D341Med (cell line): ENCODE data around the gene ERC2.

ENCODE experiments used
- DNase-seq: peaks from one replicate; pipeline ENCODE4 v3.0.0; 2012; ENCODE audit warnings: low spot score

The ERC2 gene

DNA sequence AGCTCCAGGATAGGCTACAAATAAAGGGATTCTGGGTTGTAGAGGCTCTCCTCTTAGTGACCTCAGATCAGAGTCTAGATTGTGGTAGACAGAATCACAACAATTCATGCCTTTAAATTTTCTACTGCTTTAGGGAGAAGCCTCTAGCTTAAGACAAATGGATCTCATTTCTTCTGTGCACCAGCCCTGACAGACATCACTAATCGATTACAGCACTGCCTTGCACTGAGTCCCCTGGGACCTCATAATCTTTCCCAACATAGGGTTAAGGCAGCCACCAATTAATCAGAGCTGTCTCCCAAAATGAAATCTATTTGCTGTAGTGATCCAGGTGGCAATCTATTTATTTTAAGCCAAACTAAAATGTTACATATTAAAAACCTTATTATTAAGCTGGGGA, 544.6 kb downstream of the ERC2 start:
- no peak for DNase-seq

DNA sequence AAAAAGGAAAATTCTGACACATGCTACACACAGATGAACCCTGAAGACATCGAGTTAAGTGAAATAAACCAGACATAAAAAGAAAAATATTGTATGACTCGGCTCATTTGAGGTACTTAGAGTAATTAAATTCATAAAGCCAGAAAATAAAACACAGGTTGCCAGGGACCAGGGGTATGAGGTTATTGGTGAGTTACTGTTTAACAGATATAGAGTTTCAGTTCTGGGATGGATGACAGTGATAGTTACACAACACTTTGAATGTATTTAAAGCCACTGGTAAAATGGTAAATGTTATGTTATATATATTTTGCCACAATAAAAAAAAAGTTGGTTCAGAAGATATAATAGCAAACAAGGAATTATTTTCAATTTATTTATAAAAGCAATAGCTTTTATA, 545.1 kb downstream of the ERC2 start:
- DNase-seq: no peak

GRCh38 chr3:55912880-55913279, 555.4 kb downstream of the ERC2 start:
- no peak for DNase-seq

- DNase-seq: no peak
Measured at GRCh38 chr3:55911266-55911665, 557.0 kb downstream of the ERC2 start.

- DNase-seq: no peak
Measured at GRCh38 chr3:55910543-55910942, 557.7 kb downstream of the ERC2 start.

DNA sequence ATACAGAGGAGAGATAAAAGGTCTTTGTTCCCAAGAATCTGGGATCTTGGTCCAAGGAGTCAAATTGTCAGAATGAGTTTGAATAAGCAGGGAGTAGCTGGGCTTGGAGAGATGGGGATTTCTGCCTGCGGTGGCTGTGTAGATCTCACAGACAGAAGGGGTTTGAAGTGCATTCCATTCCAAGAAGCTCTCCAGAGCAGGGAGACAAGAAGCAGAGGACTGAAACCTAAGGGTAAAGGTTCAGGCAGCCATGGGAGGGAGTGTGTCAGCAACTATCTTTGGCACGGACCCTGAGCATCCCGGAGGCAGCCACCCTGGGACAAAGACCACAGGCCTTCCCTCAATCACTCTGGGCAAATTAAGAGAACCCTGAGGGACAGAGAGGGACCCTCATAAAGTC, 558.9 kb downstream of the ERC2 start:
- DNase-seq: no peak

GRCh38 chr3:55907616-55908015, 560.7 kb downstream of the ERC2 start:
- DNase-seq: no peak

GRCh38 chr3:55906896-55907295, 561.4 kb downstream of the ERC2 start:
- DNase-seq: no peak

- DNase-seq: no peak
Measured at GRCh38 chr3:55904716-55905115, 563.6 kb downstream of the ERC2 start.

- no peak for DNase-seq
Measured at GRCh38 chr3:55903680-55904079, 564.6 kb downstream of the ERC2 start.

GRCh38 chr3:55902221-55902900, 565.9 kb downstream of the ERC2 start:
- DNase-seq: no peak

GRCh38 chr3:55899887-55900286, 568.4 kb downstream of the ERC2 start:
- DNase-seq: no peak

- DNase-seq: peak; percentile 31
Measured at GRCh38 chr3:55897573-55898224, 570.6 kb downstream of the ERC2 start.

DNA sequence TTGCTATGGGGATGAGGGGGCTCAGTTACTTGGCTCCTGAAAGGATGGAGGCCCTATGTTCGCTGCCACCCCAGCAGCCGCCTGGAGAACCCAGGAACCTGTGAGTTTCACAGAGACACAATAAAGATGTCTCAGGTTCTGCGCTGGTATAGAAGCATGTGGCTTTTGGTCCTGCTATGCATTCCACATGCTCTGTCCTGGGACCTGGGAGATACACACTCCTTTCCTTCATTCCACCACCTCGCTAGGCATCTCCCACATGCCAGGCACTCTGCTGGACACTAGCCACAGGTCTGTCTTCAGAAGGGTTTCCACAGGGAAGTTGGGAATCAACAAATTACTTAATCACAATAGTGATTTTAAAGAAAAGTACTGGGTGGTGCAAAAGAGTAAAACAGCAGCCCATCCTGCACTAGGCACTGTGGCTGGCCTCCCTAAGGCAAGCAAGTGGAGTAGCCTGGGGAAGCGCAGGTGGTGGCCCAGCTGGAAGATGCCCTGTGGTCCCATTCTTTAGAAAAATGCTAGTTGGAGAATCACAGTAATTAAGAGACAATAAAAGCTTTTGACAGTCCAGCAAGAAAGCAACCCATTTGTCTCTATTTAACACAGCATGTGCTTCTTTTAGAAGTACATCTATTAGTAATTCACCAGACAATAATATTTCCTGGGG, 572.2 kb downstream of the ERC2 start:
- DNase-seq: no peak

- DNase-seq: no peak
Measured at GRCh38 chr3:55894605-55895004, 573.7 kb downstream of the ERC2 start.

DNA sequence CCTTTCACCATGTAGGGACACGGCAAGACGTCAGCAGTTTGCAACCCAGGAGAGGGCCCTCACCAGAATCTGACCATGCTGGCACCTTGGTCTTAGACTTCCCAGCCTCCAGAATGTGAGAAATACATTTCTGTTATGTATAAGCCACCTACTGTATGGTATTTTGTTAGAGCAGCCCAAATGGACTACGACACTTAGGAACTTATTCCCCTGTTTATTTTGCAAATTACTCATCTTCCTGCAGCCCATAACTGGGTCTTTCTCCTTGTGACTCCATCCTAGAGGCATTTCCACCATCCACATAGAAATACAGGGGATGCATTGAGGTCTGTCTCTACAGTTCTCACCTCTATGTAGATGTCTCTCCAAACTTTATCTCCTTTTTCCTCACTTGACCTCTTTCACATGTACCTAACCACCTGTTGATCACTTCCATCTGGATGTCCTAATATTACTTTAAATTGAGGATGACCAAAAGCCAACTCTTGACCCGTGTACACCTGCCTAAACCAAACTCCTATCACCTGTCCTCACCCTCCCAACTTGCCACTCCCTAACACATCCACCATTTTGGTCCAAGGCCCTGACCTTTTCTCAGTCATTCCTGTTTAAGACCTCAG, 575.1 kb downstream of the ERC2 start:
- no peak for DNase-seq

- DNase-seq: no peak
Measured at GRCh38 chr3:55891106-55891505, 577.2 kb downstream of the ERC2 start.

DNA sequence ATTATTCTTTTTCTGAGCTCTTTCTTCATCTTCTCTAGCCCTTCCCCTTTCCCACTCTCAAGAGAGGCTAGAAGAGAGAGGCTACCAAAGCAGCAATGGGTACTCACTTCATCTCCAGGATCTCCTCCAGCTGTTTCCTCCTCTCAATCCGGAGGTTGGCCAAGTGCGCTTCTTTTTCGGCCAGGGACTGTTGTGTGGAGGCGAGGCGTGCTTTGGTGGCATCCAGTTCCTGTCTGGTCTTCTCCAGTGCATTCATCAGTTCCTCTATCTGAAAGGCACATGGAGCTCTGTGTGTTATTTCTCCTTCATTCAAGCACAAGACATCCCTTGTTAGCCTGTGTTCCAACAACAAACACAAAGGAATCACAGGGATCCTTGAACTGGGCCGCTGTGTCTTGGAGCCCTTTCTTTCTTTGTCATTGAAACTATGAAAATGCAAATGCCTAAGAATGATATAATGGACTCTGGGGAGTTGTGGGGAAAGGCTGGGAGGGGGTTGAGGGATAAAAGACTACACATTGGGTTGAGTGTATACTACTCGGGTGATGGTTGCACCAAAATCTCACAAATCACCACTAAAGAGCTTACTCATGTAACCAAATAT, 579.9 kb downstream of the ERC2 start:
- no peak for DNase-seq

DNA sequence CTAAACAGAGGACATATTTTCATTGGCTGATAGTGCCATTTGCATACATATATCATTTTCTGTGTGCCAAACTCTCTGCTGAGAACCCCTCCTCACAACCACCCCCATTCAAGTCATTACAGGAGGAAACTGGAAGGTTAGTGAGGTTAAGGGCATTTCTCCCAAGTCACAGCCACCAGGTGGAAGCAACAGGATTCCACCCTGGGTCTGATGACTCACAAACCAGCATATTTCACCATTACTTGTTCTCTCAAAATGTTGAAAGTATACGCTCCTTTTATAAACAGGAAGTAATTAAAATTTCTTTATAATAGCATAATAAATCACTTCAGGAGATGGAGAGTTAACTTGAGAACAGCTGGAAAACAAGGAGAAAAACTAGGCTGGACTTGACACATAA, 582.5 kb downstream of the ERC2 start:
- no peak for DNase-seq

DNA sequence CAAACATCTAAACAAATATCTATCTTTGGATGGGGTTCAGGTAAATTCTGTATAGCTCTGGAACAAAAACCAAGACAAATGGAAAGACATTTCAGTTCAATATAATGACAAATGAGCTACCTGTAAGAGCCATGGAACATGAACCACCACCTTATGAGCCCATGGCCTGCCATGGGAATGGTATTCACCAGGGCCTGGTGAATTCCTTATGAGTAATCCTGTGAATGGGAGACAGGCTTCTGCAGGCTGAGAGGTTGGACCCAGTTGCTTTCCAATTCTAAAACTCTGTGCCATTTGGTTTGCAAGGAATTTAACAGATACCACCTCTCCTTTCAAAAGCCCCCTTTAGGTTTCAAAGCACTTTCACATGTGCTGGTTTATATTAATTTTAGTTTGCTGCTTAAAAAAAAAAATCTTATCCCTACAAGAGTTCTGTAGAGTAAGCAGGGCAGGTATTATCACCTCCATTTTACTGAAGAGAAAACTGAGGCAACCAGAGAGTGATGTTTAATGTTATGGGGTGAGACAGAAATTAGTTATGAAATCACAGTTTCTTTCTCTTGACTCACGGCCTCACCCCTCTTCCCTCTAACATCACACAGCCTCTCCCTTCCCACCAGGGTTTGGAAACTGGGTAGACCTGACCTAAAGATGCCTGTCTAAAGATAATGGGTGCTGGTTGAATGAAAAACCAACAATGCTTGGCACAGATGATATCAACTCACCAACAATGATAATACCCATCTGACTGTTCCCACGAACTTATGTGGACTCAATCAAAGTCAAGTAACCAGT, 583.6 kb downstream of the ERC2 start:
- no peak for DNase-seq

DNA sequence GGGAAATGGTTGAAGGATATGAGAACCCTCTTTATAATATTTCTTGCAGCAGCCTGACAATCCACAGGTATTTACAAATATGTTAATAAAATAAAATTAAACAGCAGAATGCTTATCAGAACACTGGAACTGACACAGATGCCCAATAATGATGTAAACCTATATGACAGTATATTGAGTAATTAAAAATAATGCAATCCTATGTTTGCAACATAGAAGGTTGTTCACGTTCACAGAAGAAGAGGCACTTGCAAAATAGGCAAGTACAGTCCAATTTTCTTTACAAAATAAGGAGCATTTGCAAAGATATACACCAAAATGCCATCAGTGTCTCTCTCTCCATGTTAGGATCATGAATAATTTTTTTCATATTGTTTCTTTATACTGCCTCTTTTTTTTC, 584.2 kb downstream of the ERC2 start:
- no peak for DNase-seq

GRCh38 chr3:55882006-55882405, 586.3 kb downstream of the ERC2 start:
- DNase-seq: no peak
